Measurements from ENCODE around the gene OR13C3. TPM values are rescaled to one million over a fixed set of nuclear protein-coding genes. Genes with fewer than 3 reads are reported as not detected.

The OR13C3 gene
- total RNA-seq, 4 donors from 2014 or later = not detected

DNA sequence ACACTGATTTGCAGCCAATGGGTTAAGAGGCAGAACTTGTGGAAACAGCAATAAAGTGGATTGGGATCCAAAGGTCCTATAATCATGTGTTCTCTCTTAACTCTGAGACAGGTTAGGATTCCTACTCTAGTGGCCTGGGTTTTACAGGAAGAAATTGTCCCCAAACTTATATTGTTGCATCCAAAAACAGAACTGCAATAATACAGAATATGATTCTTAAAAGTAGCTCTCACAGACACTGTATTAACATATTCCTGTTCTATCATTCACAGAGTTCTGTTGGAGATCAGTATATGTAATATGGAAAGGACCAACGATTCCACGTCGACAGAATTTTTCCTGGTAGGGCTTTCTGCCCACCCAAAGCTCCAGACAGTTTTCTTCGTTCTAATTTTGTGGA lies 32.2 kb upstream of the OR13C3 start, which contains the start of gene OR13C8:
OR13C8 (plus strand) TSS at position 301 of the 400 bp plus-strand sequence; CDS start at position 301, 0 bp downstream.
- intact Hi-C loops (cut with DNase I) = no loop called here
- no peak for TF ChIP-seq POLR2A (IDR thresholded peaks at IDR 0.05; ENCODE audit: low read depth)
- no peak for TF ChIP-seq EP300 (IDR thresholded peaks at IDR 0.05)
- TF ChIP-seq, protein P1, sequence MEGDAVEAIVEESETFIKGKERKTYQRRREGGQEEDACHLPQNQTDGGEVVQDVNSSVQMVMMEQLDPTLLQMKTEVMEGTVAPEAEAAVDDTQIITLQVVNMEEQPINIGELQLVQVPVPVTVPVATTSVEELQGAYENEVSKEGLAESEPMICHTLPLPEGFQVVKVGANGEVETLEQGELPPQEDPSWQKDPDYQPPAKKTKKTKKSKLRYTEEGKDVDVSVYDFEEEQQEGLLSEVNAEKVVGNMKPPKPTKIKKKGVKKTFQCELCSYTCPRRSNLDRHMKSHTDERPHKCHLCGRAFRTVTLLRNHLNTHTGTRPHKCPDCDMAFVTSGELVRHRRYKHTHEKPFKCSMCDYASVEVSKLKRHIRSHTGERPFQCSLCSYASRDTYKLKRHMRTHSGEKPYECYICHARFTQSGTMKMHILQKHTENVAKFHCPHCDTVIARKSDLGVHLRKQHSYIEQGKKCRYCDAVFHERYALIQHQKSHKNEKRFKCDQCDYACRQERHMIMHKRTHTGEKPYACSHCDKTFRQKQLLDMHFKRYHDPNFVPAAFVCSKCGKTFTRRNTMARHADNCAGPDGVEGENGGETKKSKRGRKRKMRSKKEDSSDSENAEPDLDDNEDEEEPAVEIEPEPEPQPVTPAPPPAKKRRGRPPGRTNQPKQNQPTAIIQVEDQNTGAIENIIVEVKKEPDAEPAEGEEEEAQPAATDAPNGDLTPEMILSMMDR (IDR thresholded peaks at IDR 0.05) = no peak
- TF ChIP-seq POLR2AphosphoS5 (IDR thresholded peaks at IDR 0.05) = no peak
- DNase-seq (ENCODE audit: extremely low spot score) = no peak
- Histone ChIP-seq H3K4me1 (no peaks in the 10 kb centered on the region), H3K9me3 (peaks cover 0 to 15% (median 10%) of the 10 kb centered on the region in 4 donors), H3K36me3 (no peaks in the 10 kb centered on the region), H3K27ac (replicated peaks in 1 of 4) (no peak within 1 kb of the TSS), H3K4me3 (no peak within 1 kb of the TSS), H3K27me3 (no peaks in the 10 kb centered on the region)
- 94% methylated on average over 4 of the region's 4 CpGs for WGBS

DNA sequence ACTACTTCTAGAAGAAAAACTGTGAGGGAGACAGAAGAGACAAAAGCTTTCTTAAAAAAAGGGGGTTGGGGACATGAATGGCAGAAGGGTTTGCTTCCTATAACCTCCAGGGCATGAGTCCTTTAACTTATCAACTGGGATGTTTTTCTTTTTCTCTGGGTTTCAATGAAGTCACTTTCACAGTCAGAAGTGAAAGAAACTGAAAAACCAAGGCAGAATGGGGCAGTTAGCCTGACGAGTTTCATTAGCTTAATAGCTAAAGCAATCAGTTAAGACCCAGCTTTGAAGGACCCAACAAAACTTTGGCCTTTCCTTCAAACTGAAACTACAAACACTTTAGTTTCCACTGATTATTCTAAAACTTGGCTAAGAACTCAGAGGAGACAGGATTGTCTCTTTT lies 27.7 kb upstream of the OR13C3 start:
- Histone ChIP-seq H3K36me3 (no peaks in the 10 kb centered on the region), H3K4me1 (no peaks in the 10 kb centered on the region), H3K27ac (replicated peaks in 1 of 4) (no peak overlapping the region), H3K9me3 (peaks cover 0 to 4% (median 0%) of the 10 kb centered on the region in 4 donors), H3K4me3 (no peak overlapping the region), H3K27me3 (no peaks in the 10 kb centered on the region)
- intact Hi-C loops (cut with DNase I) = no loop called here
- no peak for TF ChIP-seq POLR2A (IDR thresholded peaks at IDR 0.05; ENCODE audit: low read depth)
- no peak for TF ChIP-seq EP300 (IDR thresholded peaks at IDR 0.05)
- TF ChIP-seq, protein P1 (IDR thresholded peaks at IDR 0.05) = no peak
- no peak for TF ChIP-seq POLR2AphosphoS5 (IDR thresholded peaks at IDR 0.05)
- 48% methylated on average over 1 of the region's 1 CpG for WGBS
- no peak for DNase-seq (ENCODE audit: extremely low spot score)

DNA sequence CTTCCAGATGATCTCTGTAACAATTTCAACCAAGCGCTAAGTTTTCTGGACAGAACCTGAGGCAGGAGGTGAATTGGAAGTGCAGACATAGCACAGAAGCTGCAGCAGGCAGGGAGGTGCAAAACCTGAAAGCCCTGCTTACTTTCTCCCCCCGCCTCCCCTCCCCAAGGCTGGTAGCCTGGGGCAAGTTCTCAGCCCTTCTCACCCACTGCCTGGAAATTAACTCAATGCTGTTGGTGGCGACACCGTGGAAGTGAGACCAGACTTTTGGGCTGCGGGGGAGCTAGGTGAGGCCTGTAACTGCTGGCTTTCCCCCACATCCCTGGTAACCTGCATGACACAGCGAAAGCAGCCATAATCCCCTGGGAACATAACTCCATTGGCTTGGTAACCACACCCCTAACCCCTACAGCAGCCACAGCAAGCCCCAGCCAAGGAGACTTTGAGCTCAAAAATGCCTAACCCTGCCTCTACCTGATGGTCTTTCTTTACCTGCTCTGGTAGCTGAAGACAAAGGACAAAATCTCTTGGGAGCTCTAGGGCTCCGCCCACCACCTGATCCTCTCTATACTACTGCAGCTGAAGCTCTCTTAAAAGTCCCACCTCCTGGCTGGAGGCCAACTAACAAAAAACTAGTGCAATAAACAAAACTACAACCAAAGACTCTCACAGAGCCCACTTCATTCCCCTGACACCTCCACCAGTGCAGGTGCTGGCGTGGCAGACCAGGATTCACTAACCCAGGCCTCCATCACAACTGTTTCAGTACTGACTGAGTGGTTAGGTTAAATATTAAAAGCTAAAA lies 20.4 kb upstream of the OR13C3 start:
- Histone ChIP-seq H3K27ac (replicated peaks in 1 of 4) (no peak overlapping the region), H3K9me3 (peaks cover 0 to 7% (median 3%) of the 10 kb centered on the region in 4 donors), H3K27me3 (no peaks in the 10 kb centered on the region), H3K36me3 (no peaks in the 10 kb centered on the region), H3K4me3 (no peak overlapping the region), H3K4me1 (no peaks in the 10 kb centered on the region)
- no peak for DNase-seq (ENCODE audit: extremely low spot score)
- intact Hi-C loops (cut with DNase I) = no loop called here
- no peak for TF ChIP-seq POLR2A (IDR thresholded peaks at IDR 0.05; ENCODE audit: low read depth)
- TF ChIP-seq, protein P1 (IDR thresholded peaks at IDR 0.05) = no peak
- no peak for TF ChIP-seq POLR2AphosphoS5 (IDR thresholded peaks at IDR 0.05)
- no peak for TF ChIP-seq EP300 (IDR thresholded peaks at IDR 0.05)
- 81% methylated on average over 4 of the region's 8 CpGs for WGBS

DNA sequence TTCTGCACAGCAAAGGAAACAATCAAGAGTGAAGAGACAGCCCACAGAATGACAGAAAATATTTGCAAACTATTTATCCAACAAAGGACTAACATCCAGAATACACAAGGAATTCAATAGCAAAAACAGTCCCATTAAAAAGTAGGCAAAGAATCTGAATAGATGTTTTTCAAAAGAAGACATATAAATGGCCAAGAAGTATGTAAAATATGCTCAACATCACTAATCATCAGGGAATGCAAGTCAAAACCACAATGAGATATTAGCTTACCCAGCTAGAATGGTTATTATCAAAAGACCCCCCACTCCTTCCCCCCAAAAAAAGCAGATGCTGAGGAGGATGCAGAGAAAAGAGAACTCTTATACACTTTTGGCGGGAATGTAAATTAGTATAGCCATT lies 18.9 kb upstream of the OR13C3 start:
- TF ChIP-seq POLR2AphosphoS5 (IDR thresholded peaks at IDR 0.05) = no peak
- no peak for TF ChIP-seq POLR2A (IDR thresholded peaks at IDR 0.05; ENCODE audit: low read depth)
- TF ChIP-seq, protein P1 (IDR thresholded peaks at IDR 0.05) = no peak
- no peak for TF ChIP-seq EP300 (IDR thresholded peaks at IDR 0.05)

More for the DNA sequence above, 18.9 kb upstream of the OR13C3 start:
- no peaks in the 10 kb centered on the region for H3K36me3 ChIP-seq
- 95% methylated on average over 1 of the region's 1 CpG for WGBS
- no peaks in the 10 kb centered on the region for H3K27me3 ChIP-seq
- intact Hi-C loops (cut with DNase I) = no loop called here
- no peak overlapping the region for H3K4me3 ChIP-seq
- no peak for DNase-seq (ENCODE audit: extremely low spot score)
- no peaks in the 10 kb centered on the region for H3K4me1 ChIP-seq
- H3K9me3 ChIP-seq = peaks cover 0 to 7% (median 3%) of the 10 kb centered on the region in 4 donors
- H3K27ac ChIP-seq (replicated peaks in 1 of 4) = no peak overlapping the region
